GM06990 (cell line): ENCODE results near the gene PTPRD.

ENCODE experiments used
- DNase-seq: peaks from one replicate; pipeline ENCODE4 v3.0.0-alpha.2; 2011; ENCODE audit not compliant: insufficient read length; ENCODE audit errors: extremely low read depth
- H3K27me3 ChIP-seq: replicated peaks from 2 replicates; pipeline ENCODE4 v1.6.0; 2011; ENCODE audit warnings: low read length; ENCODE audit not compliant: control insufficient read depth, insufficient read depth
- H3K36me3 ChIP-seq: 2 replicates; pipeline ENCODE4 v1.5.1; 2011; ENCODE audit warnings: low read length; ENCODE audit not compliant: control insufficient read depth, insufficient read depth
- H3K4me3 ChIP-seq: replicated peaks from 2 replicates; pipeline ENCODE4 v1.5.1; 2011; ENCODE audit warnings: low read depth, mild to moderate bottlenecking, control low read depth, low read length
- TF ChIP-seq, protein P1 (sequence below): IDR thresholded peaks from 2 replicates; pipeline ENCODE4 v1.5.1; 2011; ENCODE audit warnings: low read length, control low read depth, mild to moderate bottlenecking, inconsistent platforms; ENCODE audit not compliant: insufficient read depth, poor library complexity, severe bottlenecking

PTPRD gene

GRCh38 chr9:8571643-8572042 lies 2041.2 kb downstream of the PTPRD start:
- Histone ChIP-seq H3K4me3 (no peak overlapping the region), H3K27me3 (no peaks in the 10 kb centered on the region), H3K36me3 (no peaks in the 10 kb centered on the region)
- TF ChIP-seq, protein P1, sequence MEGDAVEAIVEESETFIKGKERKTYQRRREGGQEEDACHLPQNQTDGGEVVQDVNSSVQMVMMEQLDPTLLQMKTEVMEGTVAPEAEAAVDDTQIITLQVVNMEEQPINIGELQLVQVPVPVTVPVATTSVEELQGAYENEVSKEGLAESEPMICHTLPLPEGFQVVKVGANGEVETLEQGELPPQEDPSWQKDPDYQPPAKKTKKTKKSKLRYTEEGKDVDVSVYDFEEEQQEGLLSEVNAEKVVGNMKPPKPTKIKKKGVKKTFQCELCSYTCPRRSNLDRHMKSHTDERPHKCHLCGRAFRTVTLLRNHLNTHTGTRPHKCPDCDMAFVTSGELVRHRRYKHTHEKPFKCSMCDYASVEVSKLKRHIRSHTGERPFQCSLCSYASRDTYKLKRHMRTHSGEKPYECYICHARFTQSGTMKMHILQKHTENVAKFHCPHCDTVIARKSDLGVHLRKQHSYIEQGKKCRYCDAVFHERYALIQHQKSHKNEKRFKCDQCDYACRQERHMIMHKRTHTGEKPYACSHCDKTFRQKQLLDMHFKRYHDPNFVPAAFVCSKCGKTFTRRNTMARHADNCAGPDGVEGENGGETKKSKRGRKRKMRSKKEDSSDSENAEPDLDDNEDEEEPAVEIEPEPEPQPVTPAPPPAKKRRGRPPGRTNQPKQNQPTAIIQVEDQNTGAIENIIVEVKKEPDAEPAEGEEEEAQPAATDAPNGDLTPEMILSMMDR: no peak
- DNase-seq: no peak

DNA sequence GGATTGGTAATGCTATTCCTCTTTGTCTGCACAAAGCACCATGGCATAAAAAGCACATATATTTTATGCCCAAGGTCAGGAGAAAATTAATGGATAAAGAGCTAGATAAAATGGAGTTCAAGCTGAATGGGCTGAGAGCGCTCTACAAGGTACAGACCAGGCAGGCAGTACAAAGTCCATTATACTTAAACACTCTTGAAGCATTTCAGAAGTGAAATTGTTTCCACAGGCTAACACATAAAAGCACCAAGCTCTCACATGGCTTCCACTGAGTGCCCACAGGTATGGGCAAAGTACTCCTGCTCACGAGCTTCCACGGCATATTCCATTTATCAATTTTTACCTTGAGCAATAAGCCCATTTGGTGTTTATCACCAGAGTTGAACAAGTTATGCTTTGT lies 2042.0 kb downstream of the PTPRD start:
- DNase-seq: no peak
- Histone ChIP-seq H3K27me3 (no peaks in the 10 kb centered on the region), H3K36me3 (no peaks in the 10 kb centered on the region), H3K4me3 (no peak overlapping the region)
- TF ChIP-seq, protein P1: no peak

DNA sequence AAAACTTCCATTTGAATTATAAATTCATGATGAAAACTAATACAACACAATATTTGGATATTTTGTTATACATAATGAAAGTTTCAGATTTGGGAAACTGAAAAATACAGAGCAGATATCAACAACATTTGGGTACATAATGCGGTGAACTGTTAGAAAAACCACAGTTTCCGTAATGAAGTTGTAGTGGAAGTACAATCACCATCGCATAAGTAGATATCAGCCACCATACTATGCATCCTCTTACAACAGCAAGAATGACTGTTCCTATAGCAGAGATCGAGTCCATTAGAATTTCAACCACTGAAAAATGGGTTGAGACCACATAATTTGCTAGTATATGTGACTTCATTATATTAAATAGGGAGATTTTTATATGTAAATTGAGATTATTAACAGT lies 2043.0 kb downstream of the PTPRD start:
- Histone ChIP-seq H3K36me3 (no peaks in the 10 kb centered on the region), H3K27me3 (no peaks in the 10 kb centered on the region), H3K4me3 (no peak overlapping the region)
- TF ChIP-seq, protein P1: no peak
- no peak for DNase-seq

DNA sequence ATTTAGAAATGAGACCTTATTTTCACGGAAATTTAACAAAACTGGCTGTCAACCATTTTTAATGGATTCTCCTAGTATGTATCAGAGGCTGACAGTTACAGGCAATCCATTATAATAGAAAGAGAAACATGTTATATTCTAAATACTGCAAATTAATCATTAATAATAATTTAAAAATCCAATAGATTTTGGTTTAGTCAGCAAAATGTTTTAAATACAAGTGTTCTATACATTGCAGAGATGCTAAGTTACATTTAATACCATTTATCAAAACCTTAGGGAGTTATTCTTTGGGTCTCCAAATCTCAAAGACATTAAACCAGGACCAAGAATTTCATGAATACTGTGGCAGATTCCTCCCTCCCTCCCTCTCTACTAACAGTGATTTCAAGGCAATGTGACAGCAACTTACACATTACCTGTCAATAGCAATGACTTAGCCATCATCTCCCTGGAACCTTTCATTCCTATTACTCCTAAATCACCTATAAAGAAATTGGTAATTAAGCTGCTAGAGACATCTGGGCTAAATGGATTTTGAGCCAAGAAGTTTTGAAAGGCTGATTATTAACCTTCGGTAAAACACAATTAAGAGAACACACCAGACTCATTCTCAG lies 2044.7 kb downstream of the PTPRD start:
- TF ChIP-seq, protein P1: no peak
- no peaks in the 10 kb centered on the region for H3K27me3 ChIP-seq
- no peak for DNase-seq
- H3K4me3 ChIP-seq: no peak overlapping the region
- H3K36me3 ChIP-seq: no peaks in the 10 kb centered on the region

GRCh38 chr9:8564960-8565359 lies 2047.8 kb downstream of the PTPRD start:
- Histone ChIP-seq H3K36me3 (no peaks in the 10 kb centered on the region), H3K4me3 (no peak overlapping the region), H3K27me3 (no peaks in the 10 kb centered on the region)
- no peak for DNase-seq
- TF ChIP-seq, protein P1: no peak
